Body of pancreas (tissue), 4 donors: ENCODE data around the gene SRRM2.

Source experiments
- CTCF ChIP-seq, 7 experiments: fragments of 450-650 bp in 4 of 7; fragments of 200-600 bp in 3 of 7; sonication (generic) in 3 of 7; IDR thresholded peaks; one replicate each; pipeline ENCODE4 v1.5.1; 2016 to 2019; ENCODE audit warnings: antibody characterized with exemption in 7 of 7
- POLR2A ChIP-seq, 3 donors: fragments of 450-650 bp; IDR thresholded peaks; one replicate each; pipeline ENCODE4 v1.6.1; 2016; ENCODE audit warnings: antibody characterized with exemption in 3 of 3, mild to moderate bottlenecking in 2 of 3

GRCh38 chr16:2748757-2749455 is 3.5 kb upstream of the SRRM2 start:
- TF ChIP-seq CTCF (IDR thresholded peaks at IDR 0.05) (no peak), POLR2A (IDR thresholded peaks at IDR 0.05) (no peak)
